A549 (cell line): ENCODE measurements around the gene ABCC1. TPM values are rescaled to one million over a fixed set of nuclear protein-coding genes. Genes with fewer than 3 reads are reported as not detected.

ENCODE experiments used
- ATAC-seq, 2 experiments: fragments of 200-7000 bp in 1 of 2; fragments of >200 bp in 1 of 2; cut with Nextera tagmentation in 1 of 2; cut with Tn5 transposase in 1 of 2; 3 replicates each; pipeline versions ENCODE4 v1.8.0 to v1.9.1; 2018 to 2020; ENCODE audit warnings: mild to moderate bottlenecking in 1 of 2, moderate library complexity in 1 of 2
- CTCF ChIA-PET: fragments of 300-600 bp; sonication (Branson Sonifier 250); formaldehyde crosslinking; extraction: SDS; loops from one replicate; lab custom pipeline; 2021; ENCODE audit warnings: antibody characterized with exemption, inconsistent platforms; lab: Yijun Ruan, JAX
- POLR2A ChIA-PET: fragments of 350-600 bp; formaldehyde crosslinking; extraction: SDS; loops from one replicate; lab custom pipeline; 2021; ENCODE audit warnings: antibody characterized with exemption, inconsistent platforms; lab: Yijun Ruan, JAX
- DNase-seq, 2 experiments: peaks; one replicate each; pipeline versions ENCODE4 v3.0.0 to v3.0.0-alpha.2; 2011 to 2016; ENCODE audit warnings: low read depth in 1 of 2, low spot score in 1 of 2
- FAIRE-seq: peaks from 2 replicates; lab custom pipeline; 2011; peaks lifted over from hg19 to GRCh38; lab: Jason Lieb, UNC
- H3K27ac ChIP-seq, 2 experiments: fragments of >200 bp; sonication (Bioruptor Twin); formaldehyde crosslinking; 3 replicates each; pipeline ENCODE4 v1.5.1; 2016 to 2017
- H3K4me1 ChIP-seq: fragments of >200 bp; sonication (Bioruptor Twin); formaldehyde crosslinking; 3 replicates; pipeline ENCODE4 v1.6.1; 2016
- H3K4me2 ChIP-seq: fragments of >200 bp; sonication (Bioruptor Twin); formaldehyde crosslinking; 3 replicates; pipeline ENCODE4 v1.6.1; 2016
- H3K4me3 ChIP-seq: fragments of >200 bp; sonication (Bioruptor Twin); formaldehyde crosslinking; 3 replicates; pipeline ENCODE4 v1.5.1; 2016
- H3K9me3 ChIP-seq: fragments of >200 bp; sonication (Bioruptor Twin); formaldehyde crosslinking; 3 replicates; pipeline ENCODE4 v1.6.1; 2016
- CBX2 ChIP-seq: fragments of 200-600 bp; sonication (generic); IDR thresholded peaks from 2 replicates; pipeline ENCODE4 v1.6.1; 2016; ENCODE audit warnings: low read depth, mild to moderate bottlenecking, borderline replicate concordance
- CEBPB ChIP-seq, 2 experiments: fragments of >200 bp in 1 of 2; sonication (Bioruptor Twin) in 1 of 2; formaldehyde crosslinking in 1 of 2; IDR thresholded peaks; 2 replicates each; pipeline ENCODE4 v1.6.1; 2012 to 2016
- CHD2 ChIP-seq: fragments of 150-350 bp; IDR thresholded peaks from 2 replicates; pipeline ENCODE4 v1.6.1; 2014; ENCODE audit warnings: low read length; ENCODE audit not compliant: partially characterized antibody
- E2F6 ChIP-seq: IDR thresholded peaks from 2 replicates; pipeline ENCODE4 v1.6.1; 2012; ENCODE audit warnings: low read depth, borderline replicate concordance
- EHF ChIP-seq: fragments of 250-450 bp; sonication (Bioruptor Pico); IDR thresholded peaks from 2 replicates; pipeline ENCODE4 v1.5.0; 2020; ENCODE audit warnings: mild to moderate bottlenecking
- EP300 ChIP-seq, 2 experiments: fragments of >200 bp; sonication (Bioruptor Twin); formaldehyde crosslinking; IDR thresholded peaks; 2 replicates in 1 of 2; 3 replicates in 1 of 2; pipeline ENCODE4 v1.6.1; 2016 to 2017
- HDAC2 ChIP-seq: fragments of 200-600 bp; sonication (generic); IDR thresholded peaks from 2 replicates; pipeline ENCODE4 v1.6.1; 2016
- HEYL ChIP-seq: fragments of 250-450 bp; sonication (Bioruptor Pico); IDR thresholded peaks from 2 replicates; pipeline ENCODE4 v1.8.0; 2021; ENCODE audit warnings: mild to moderate bottlenecking, moderate library complexity
- HOXB5 ChIP-seq: fragments of 250-450 bp; sonication (Bioruptor Pico); IDR thresholded peaks from 2 replicates; pipeline ENCODE4 v1.5.0; 2020; ENCODE audit warnings: mild to moderate bottlenecking, moderate library complexity
- JUN ChIP-seq, 2 experiments: fragments of >200 bp; sonication (Bioruptor Twin); formaldehyde crosslinking; IDR thresholded peaks; 2 replicates in 1 of 2; 3 replicates in 1 of 2; pipeline ENCODE4 v1.6.1; 2016 to 2017
- JUNB ChIP-seq: fragments of >200 bp; sonication (Bioruptor Twin); formaldehyde crosslinking; IDR thresholded peaks from 2 replicates; pipeline ENCODE4 v1.6.1; 2016
- MAX ChIP-seq: IDR thresholded peaks from 2 replicates; pipeline ENCODE4 v1.6.1; 2012
- MAZ ChIP-seq: fragments of 150-350 bp; IDR thresholded peaks from 2 replicates; pipeline ENCODE4 v1.6.1; 2014; ENCODE audit warnings: antibody characterized with exemption, low read depth, low read length, borderline replicate concordance
- MYC ChIP-seq: IDR thresholded peaks from 2 replicates; pipeline ENCODE4 v1.6.1; 2012; ENCODE audit warnings: mild to moderate bottlenecking, inconsistent platforms, low read length, improper control_type of control experiment, borderline replicate concordance
- NR3C1 ChIP-seq: fragments of >200 bp; sonication (Bioruptor Twin); formaldehyde crosslinking; IDR thresholded peaks from 3 replicates; pipeline ENCODE4 v1.6.1; 2017
- PHF8 ChIP-seq: fragments of 200-600 bp; sonication (generic); IDR thresholded peaks from 2 replicates; pipeline ENCODE4 v1.6.1; 2016; ENCODE audit warnings: low read depth, mild to moderate bottlenecking, antibody characterized with exemption, moderate library complexity, borderline replicate concordance
- POLR2AphosphoS2 ChIP-seq: conservative IDR thresholded peaks from 2 replicates; pipeline ENCODE4 v1.6.1; 2012; ENCODE audit warnings: low read length, improper control_type of control experiment, inconsistent platforms
- RCOR1 ChIP-seq: fragments of 150-350 bp; IDR thresholded peaks from 2 replicates; pipeline ENCODE4 v1.6.1; 2014; ENCODE audit warnings: antibody characterized with exemption, low read length, low read depth
- RFX5 ChIP-seq: fragments of 450-650 bp; IDR thresholded peaks from 2 replicates; pipeline ENCODE4 v1.7.1; 2014; ENCODE audit warnings: antibody characterized with exemption, mild to moderate bottlenecking, moderate library complexity
- SMC3 ChIP-seq: fragments of >200 bp; sonication (Bioruptor Twin); formaldehyde crosslinking; IDR thresholded peaks from 3 replicates; pipeline ENCODE4 v1.6.1; 2018; ENCODE audit warnings: inconsistent platforms
- TP53 ChIP-seq: fragments of 250-450 bp; sonication (Bioruptor Pico); IDR thresholded peaks from 2 replicates; pipeline ENCODE4 v1.5.0; 2021; ENCODE audit warnings: mild to moderate bottlenecking, moderate library complexity
- ZNF302 ChIP-seq: fragments of 250-450 bp; sonication (Bioruptor Pico); IDR thresholded peaks from 2 replicates; pipeline ENCODE4 v1.9.0; 2021; ENCODE audit warnings: inconsistent platforms, mild to moderate bottlenecking, moderate library complexity
- WGBS: methylation state at CpG from one replicate; pipeline ENCODE4 v1.1.6; 2017; ENCODE audit errors: missing lambda C conversion rate; 5-methylcytosine and 5-hydroxymethylcytosine counted together
- polyA plus RNA-seq, 4 experiments: library from polyadenylated mRNA; depleted of rRNA in 3 of 4; stranded (reverse); fragments of >200 nt; fragmentation: RNase III in 1 of 4; extraction: RNeasy Plus Mini Kit Qiagen cat#74134 plus additional on column Dnase treatment in 1 of 4; gene quantifications; 2 replicates in 3 of 4; 3 replicates in 1 of 4; pipeline ENCODE4 v1.2.3, GENCODE V29; 2011 to 2017
- TF ChIP-seq, protein P1 (sequence below): fragments of >200 bp; sonication (Bioruptor Twin); formaldehyde crosslinking; IDR thresholded peaks from 2 replicates; pipeline ENCODE4 v1.6.1; 2016
- TF ChIP-seq, protein P2 (sequence below): fragments of 200-600 bp; sonication (generic); IDR thresholded peaks from 2 replicates; pipeline ENCODE4 v1.6.1; 2016; ENCODE audit warnings: antibody characterized with exemption, mild to moderate bottlenecking, moderate library complexity
- TF ChIP-seq, protein P3 (sequence below): fragments of 450-650 bp; IDR thresholded peaks from 2 replicates; pipeline ENCODE4 v1.6.1; 2014; ENCODE audit warnings: antibody characterized with exemption

Gene ABCC1
- polyA plus RNA-seq, 2 of the 4 experiments (the other 2 are of a cell fraction): 56.5 to 93.8 TPM

DNA sequence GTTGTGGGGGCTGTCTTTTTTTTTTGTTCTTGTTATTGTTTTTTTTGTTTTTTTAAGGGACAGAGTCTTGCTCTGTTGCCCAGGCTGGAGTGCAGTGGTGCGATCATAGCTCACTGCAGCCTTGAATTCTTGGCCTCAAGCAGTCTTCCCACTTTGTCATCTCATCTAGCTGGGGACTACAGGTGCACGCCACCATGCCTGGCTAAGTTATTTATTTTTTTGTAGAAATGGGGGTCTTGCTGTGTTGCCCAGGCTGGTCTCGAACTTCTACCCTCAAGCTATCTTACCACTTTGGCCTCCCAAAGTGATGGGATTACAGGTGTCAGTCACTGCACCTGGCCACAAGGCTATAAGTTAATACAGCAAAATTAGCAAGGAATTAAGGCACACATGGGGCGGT, 101.7 kb downstream of the ABCC1 start:
- no peak overlapping the region for H3K27ac ChIP-seq
- DNase-seq: no peak
- no peak overlapping the region for H3K4me3 ChIP-seq
- CTCF ChIA-PET: interaction anchor here (0.6 to 1.9 kb wide), 5 partner anchors 9 to 176 kb away, joined by 3 to 5 read pairs (median 4); no protein-coding TSS in a partner anchor
- no peak for ATAC-seq
- TF ChIP-seq MYC: no peak
- no peak for TF ChIP-seq RCOR1
- TF ChIP-seq CBX2: no peak
- no peak for TF ChIP-seq POLR2AphosphoS2
- no peak for TF ChIP-seq HEYL (CRISPR knock-in tag)
- TF ChIP-seq MAZ: no peak
- TF ChIP-seq E2F6: no peak
- TF ChIP-seq JUNB: no peak
- no peak for TF ChIP-seq PHF8
- TF ChIP-seq CEBPB (IDR thresholded peaks at IDR 0.05): no peak
- TF ChIP-seq ZNF302: no peak
- TF ChIP-seq, protein P1, sequence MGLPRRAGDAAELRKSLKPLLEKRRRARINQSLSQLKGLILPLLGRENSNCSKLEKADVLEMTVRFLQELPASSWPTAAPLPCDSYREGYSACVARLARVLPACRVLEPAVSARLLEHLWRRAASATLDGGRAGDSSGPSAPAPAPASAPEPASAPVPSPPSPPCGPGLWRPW: no peak
- TF ChIP-seq JUN (IDR thresholded peaks at IDR 0.05): no peak
- TF ChIP-seq HDAC2: no peak
- no peak for TF ChIP-seq CHD2
- TF ChIP-seq EP300 (IDR thresholded peaks at IDR 0.05): no peak
- TF ChIP-seq TP53: no peak
- TF ChIP-seq, all 56 proteins: peak for 0
- no peak for FAIRE-seq
- WGBS: 96% methylated on average over 4 of the region's 4 CpGs
- H3K9me3 ChIP-seq: no peaks in the 10 kb centered on the region
- POLR2A ChIA-PET: no interaction called here
- no peaks in the 10 kb centered on the region for H3K4me1 ChIP-seq
- H3K4me2 ChIP-seq: no peak overlapping the region

DNA sequence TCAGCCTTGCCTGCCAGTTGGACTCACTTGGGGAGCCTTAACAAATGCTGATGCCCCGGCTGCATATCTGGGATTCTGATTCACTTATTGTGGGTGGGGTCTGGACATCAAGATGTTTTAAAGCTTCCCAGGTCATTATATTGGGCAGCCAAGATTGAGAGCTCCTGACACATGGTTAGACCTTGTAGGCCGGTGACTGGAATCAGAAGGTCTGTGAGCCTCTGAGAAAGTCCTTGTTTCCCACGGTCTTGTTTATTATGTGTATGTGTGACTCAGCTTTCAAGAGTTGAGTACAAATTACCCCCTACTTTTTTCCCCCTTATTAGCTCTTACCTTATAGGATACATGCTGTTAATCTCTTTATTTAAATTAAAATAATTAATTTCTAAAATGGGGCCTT, 103.5 kb downstream of the ABCC1 start:
- H3K27ac ChIP-seq: peak overlapping the region in 1 of 2 experiments; percentile 51; a peak in 1 of 6 replicates
- ATAC-seq: peak in 1 of 2 experiments; percentile 17; a peak in 2 of 6 replicates
- no peak for TF ChIP-seq JUNB
- no peak for TF ChIP-seq HOXB5 (CRISPR knock-in tag)
- no peak for TF ChIP-seq HEYL (CRISPR knock-in tag)
- no peak for TF ChIP-seq NR3C1
- TF ChIP-seq RCOR1: no peak
- TF ChIP-seq, protein P2, sequence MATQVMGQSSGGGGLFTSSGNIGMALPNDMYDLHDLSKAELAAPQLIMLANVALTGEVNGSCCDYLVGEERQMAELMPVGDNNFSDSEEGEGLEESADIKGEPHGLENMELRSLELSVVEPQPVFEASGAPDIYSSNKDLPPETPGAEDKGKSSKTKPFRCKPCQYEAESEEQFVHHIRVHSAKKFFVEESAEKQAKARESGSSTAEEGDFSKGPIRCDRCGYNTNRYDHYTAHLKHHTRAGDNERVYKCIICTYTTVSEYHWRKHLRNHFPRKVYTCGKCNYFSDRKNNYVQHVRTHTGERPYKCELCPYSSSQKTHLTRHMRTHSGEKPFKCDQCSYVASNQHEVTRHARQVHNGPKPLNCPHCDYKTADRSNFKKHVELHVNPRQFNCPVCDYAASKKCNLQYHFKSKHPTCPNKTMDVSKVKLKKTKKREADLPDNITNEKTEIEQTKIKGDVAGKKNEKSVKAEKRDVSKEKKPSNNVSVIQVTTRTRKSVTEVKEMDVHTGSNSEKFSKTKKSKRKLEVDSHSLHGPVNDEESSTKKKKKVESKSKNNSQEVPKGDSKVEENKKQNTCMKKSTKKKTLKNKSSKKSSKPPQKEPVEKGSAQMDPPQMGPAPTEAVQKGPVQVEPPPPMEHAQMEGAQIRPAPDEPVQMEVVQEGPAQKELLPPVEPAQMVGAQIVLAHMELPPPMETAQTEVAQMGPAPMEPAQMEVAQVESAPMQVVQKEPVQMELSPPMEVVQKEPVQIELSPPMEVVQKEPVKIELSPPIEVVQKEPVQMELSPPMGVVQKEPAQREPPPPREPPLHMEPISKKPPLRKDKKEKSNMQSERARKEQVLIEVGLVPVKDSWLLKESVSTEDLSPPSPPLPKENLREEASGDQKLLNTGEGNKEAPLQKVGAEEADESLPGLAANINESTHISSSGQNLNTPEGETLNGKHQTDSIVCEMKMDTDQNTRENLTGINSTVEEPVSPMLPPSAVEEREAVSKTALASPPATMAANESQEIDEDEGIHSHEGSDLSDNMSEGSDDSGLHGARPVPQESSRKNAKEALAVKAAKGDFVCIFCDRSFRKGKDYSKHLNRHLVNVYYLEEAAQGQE: no peak
- no peak for TF ChIP-seq RFX5
- TF ChIP-seq, protein P3, sequence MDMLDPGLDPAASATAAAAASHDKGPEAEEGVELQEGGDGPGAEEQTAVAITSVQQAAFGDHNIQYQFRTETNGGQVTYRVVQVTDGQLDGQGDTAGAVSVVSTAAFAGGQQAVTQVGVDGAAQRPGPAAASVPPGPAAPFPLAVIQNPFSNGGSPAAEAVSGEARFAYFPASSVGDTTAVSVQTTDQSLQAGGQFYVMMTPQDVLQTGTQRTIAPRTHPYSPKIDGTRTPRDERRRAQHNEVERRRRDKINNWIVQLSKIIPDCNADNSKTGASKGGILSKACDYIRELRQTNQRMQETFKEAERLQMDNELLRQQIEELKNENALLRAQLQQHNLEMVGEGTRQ: no peak
- no peak for TF ChIP-seq EHF (CRISPR knock-in tag)
- no peak for TF ChIP-seq SMC3
- no peak for TF ChIP-seq MAX
- TF ChIP-seq, protein P1: no peak
- no peak for TF ChIP-seq HDAC2
- TF ChIP-seq, all 56 proteins: peak for 0
- ChIA-PET CTCF (interaction anchor here (0.8 to 1.4 kb wide), 4 partner anchors 10 to 87 kb away, joined by 3 to 4 read pairs (median 3); no protein-coding TSS in a partner anchor), POLR2A (no interaction called here)
- FAIRE-seq (no peak), DNase-seq (no peak)
- Histone ChIP-seq H3K4me1 (no peaks in the 10 kb centered on the region), H3K9me3 (no peaks in the 10 kb centered on the region), H3K4me2 (no peak overlapping the region), H3K4me3 (no peak overlapping the region)
- WGBS: 72% methylated on average over 3 of the region's 3 CpGs
